ENCODE measurements around the gene MRPL4. TPM values are rescaled to one million over a fixed set of nuclear protein-coding genes. Genes with fewer than 3 reads are reported as not detected.
A peak's percentile ranks its signal among the peaks of the same experiment; 100 is the strongest.

Gene MRPL4
- total RNA-seq, 1 experiment from 2014 or later = 66.9 TPM

GRCh38 chr19:10292206-10292788 is 40.3 kb downstream of the MRPL4 start:
- DNase-seq (ENCODE audit: low read depth, low spot score) = peak; percentile 74
- in situ Hi-C loops (cut with HindIII; ENCODE audit: low pct_unique_long_range_greater_than_20kb, low sequenced_read_pairs) = no loop called here

GRCh38 chr19:10292789-10293636 is 41.0 kb downstream of the MRPL4 start:
- in situ Hi-C loops (cut with HindIII; ENCODE audit: low pct_unique_long_range_greater_than_20kb, low sequenced_read_pairs) = no loop called here
- DNase-seq (ENCODE audit: low read depth, low spot score) = no peak

GRCh38 chr19:10293637-10294367 is 41.8 kb downstream of the MRPL4 start:
- no peak for DNase-seq (ENCODE audit: low read depth, low spot score)
- in situ Hi-C loops (cut with HindIII; ENCODE audit: low pct_unique_long_range_greater_than_20kb, low sequenced_read_pairs) = no loop called here

- in situ Hi-C loops (cut with HindIII; ENCODE audit: low pct_unique_long_range_greater_than_20kb, low sequenced_read_pairs) = no loop called here
- DNase-seq (ENCODE audit: low read depth, low spot score) = no peak
These were observed 42.3 kb downstream of the MRPL4 start for GRCh38 chr19:10294368-10294697.

- in situ Hi-C loops (cut with HindIII; ENCODE audit: low pct_unique_long_range_greater_than_20kb, low sequenced_read_pairs) = no loop called here
- no peak for DNase-seq (ENCODE audit: low read depth, low spot score)
These were observed 43.4 kb downstream of the MRPL4 start for GRCh38 chr19:10295305-10295846.

- DNase-seq (ENCODE audit: low read depth, low spot score) = no peak
- in situ Hi-C loops (cut with HindIII; ENCODE audit: low pct_unique_long_range_greater_than_20kb, low sequenced_read_pairs) = no loop called here
These were observed 44.0 kb downstream of the MRPL4 start for GRCh38 chr19:10295847-10296591.

- DNase-seq (ENCODE audit: low read depth, low spot score) = no peak
- in situ Hi-C loops (cut with HindIII; ENCODE audit: low pct_unique_long_range_greater_than_20kb, low sequenced_read_pairs) = no loop called here
These were observed 47.8 kb downstream of the MRPL4 start for GRCh38 chr19:10299545-10300458.

GRCh38 chr19:10305139-10305806 is 53.3 kb downstream of the MRPL4 start:
- in situ Hi-C loops (cut with HindIII; ENCODE audit: low pct_unique_long_range_greater_than_20kb, low sequenced_read_pairs) = no loop called here
- no peak for DNase-seq (ENCODE audit: low read depth, low spot score)

GRCh38 chr19:10306327-10306726 is 54.3 kb downstream of the MRPL4 start:
- DNase-seq (ENCODE audit: low read depth, low spot score) = no peak
- in situ Hi-C loops (cut with HindIII; ENCODE audit: low pct_unique_long_range_greater_than_20kb, low sequenced_read_pairs) = no loop called here

- in situ Hi-C loops (cut with HindIII; ENCODE audit: low pct_unique_long_range_greater_than_20kb, low sequenced_read_pairs) = no loop called here
- DNase-seq (ENCODE audit: low read depth, low spot score) = no peak
These were observed 57.4 kb downstream of the MRPL4 start, which contains the start of gene ZGLP1 for GRCh38 chr19:10309423-10309822. TSS of gene ZGLP1 (minus strand) at chr19:10309815.

Small RNAs within 50 kb of the gene (small RNA-seq; reads per million reads assigned to genes)
- gene AC011511.1 (0 reads per million in 2 experiments), gene MIR4322 (0 reads per million in 2 experiments)

Other genes starting within 250 kb of the MRPL4 start
- gene COL5A3, start 241.7 kb upstream of the MRPL4 start, total RNA-seq (2014; rRNA removed; shearing (Covaris generic)) = 1.5 and 2.1 TPM in 2 replicates
- gene RDH8, start 238.7 kb upstream of the MRPL4 start, total RNA-seq (2014; rRNA removed; shearing (Covaris generic)) = 0.53 and 2.4 TPM in 2 replicates
- gene SHFL, start 165.9 kb upstream of the MRPL4 start, total RNA-seq (2014; rRNA removed; shearing (Covaris generic)) = 22.8 and 24.3 TPM in 2 replicates
- gene ANGPTL6, start 149.5 kb upstream of the MRPL4 start, total RNA-seq (2014; rRNA removed; shearing (Covaris generic)) = 1.5 and 2.6 TPM in 2 replicates
- gene PPAN, start 145.9 kb upstream of the MRPL4 start, total RNA-seq (2014; rRNA removed; shearing (Covaris generic)) = 34.0 and 42.4 TPM in 2 replicates
- 3.1 and 4.4 TPM in 2 replicates for gene P2RY11, start 140.5 kb upstream of the MRPL4 start, total RNA-seq (2014; rRNA removed; shearing (Covaris generic))
- 275 and 291 TPM in 2 replicates for gene EIF3G, start 132.3 kb upstream of the MRPL4 start, total RNA-seq (2014; rRNA removed; shearing (Covaris generic))
- gene DNMT1, start 57.3 kb upstream of the MRPL4 start, total RNA-seq (2014; rRNA removed; shearing (Covaris generic)) = 34.1 and 42.1 TPM in 2 replicates
- gene S1PR2, start 20.9 kb upstream of the MRPL4 start, total RNA-seq (2014; rRNA removed; shearing (Covaris generic)) = 4.7 and 4.9 TPM in 2 replicates
- 45.0 and 46.2 TPM in 2 replicates for gene ICAM1, start 18.9 kb downstream of the MRPL4 start, total RNA-seq (2014; rRNA removed; shearing (Covaris generic))
- 0.08 TPM in 1 of 2 replicates, not detected in the other for gene ICAM4, start 34.7 kb downstream of the MRPL4 start, total RNA-seq (2014; rRNA removed; shearing (Covaris generic))
- gene ICAM5, start 37.7 kb downstream of the MRPL4 start, total RNA-seq (2014; rRNA removed; shearing (Covaris generic)) = 0.29 and 0.66 TPM in 2 replicates
- 0.08 and 0.69 TPM in 2 replicates for gene ZGLP1, start 57.6 kb downstream of the MRPL4 start, total RNA-seq (2014; rRNA removed; shearing (Covaris generic))
- gene FDX2, start 63.8 kb downstream of the MRPL4 start, total RNA-seq (2014; rRNA removed; shearing (Covaris generic)) = 19.5 and 23.1 TPM in 2 replicates
- 7.3 and 8.1 TPM in 2 replicates for gene RAVER1, start 81.3 kb downstream of the MRPL4 start, total RNA-seq (2014; rRNA removed; shearing (Covaris generic))
- gene ICAM3, start 87.4 kb downstream of the MRPL4 start, total RNA-seq (2014; rRNA removed; shearing (Covaris generic)) = 6.1 and 7.6 TPM in 2 replicates
- gene TYK2, start 128.4 kb downstream of the MRPL4 start, total RNA-seq (2014; rRNA removed; shearing (Covaris generic)) = 26.5 and 31.6 TPM in 2 replicates
- 225 and 232 TPM in 2 replicates for gene CDC37, start 151.3 kb downstream of the MRPL4 start, total RNA-seq (2014; rRNA removed; shearing (Covaris generic))
- gene PDE4A, start 168.3 kb downstream of the MRPL4 start, total RNA-seq (2014; rRNA removed; shearing (Covaris generic)) = 1.5 and 2.5 TPM in 2 replicates